GM12878 (cell line): ENCODE results near the gene ZPR1. TPM values are rescaled to one million over a fixed set of nuclear protein-coding genes. Genes with fewer than 3 reads are reported as not detected.

Experiments
- ATAC-seq: fragments of 200-7000 bp; cut with Tn5 transposase; 3 replicates; pipeline ENCODE4 v1.9.1; 2020; ENCODE audit warnings: mild to moderate bottlenecking, moderate library complexity
- BruUV-seq: library from RNA; stranded (reverse); fragments of 400-500 nt; replicated peaks from 2 replicates; lab custom pipeline; 2021; lab: Mats Ljungman, UMichigan
- CTCF ChIA-PET: fragments of 300-600 bp; sonication (Branson Sonifier 250); formaldehyde crosslinking; extraction: SDS; loops from one replicate; lab custom pipeline; 2021; ENCODE audit warnings: inconsistent platforms; lab: Yijun Ruan, JAX
- POLR2A ChIA-PET: fragments of 350-600 bp; formaldehyde crosslinking; extraction: SDS; loops from one replicate; lab custom pipeline; 2021; ENCODE audit warnings: inconsistent platforms; lab: Charles Lee
- RAD21 ChIA-PET: fragments of 300-600 bp; sonication (Branson Sonifier 250); formaldehyde crosslinking; loops from one replicate; lab custom pipeline; 2023; ENCODE audit warnings: antibody characterized with exemption; ENCODE audit not compliant: unreplicated experiment; lab: Charles Lee
- SMC1A ChIA-PET: fragments of 300-600 bp; sonication (Branson Sonifier 250); formaldehyde crosslinking; loops from one replicate; lab custom pipeline; 2023; ENCODE audit not compliant: unreplicated experiment, uncharacterized antibody; lab: Charles Lee
- DNase-seq: peaks from one replicate; pipeline ENCODE4 v3.0.0-alpha.2; 2011; ENCODE audit warnings: low read depth, low spot score
- FAIRE-seq: peaks from 3 replicates; lab custom pipeline; 2011; peaks lifted over from hg19 to GRCh38; lab: Jason Lieb, UNC
- H2AFZ ChIP-seq: 2 replicates; pipeline ENCODE4 v1.6.0; 2011; ENCODE audit warnings: low read depth, low read length, control low read depth; ENCODE audit not compliant: control insufficient read depth
- H3K27ac ChIP-seq: 2 replicates; pipeline ENCODE4 v1.5.1; 2011; ENCODE audit warnings: control low read depth; ENCODE audit not compliant: control insufficient read depth, insufficient read depth
- H3K27me3 ChIP-seq, 2 experiments: replicated peaks in 1 of 2; 2 replicates each; pipeline versions ENCODE4 v1.6.0 to v1.6.1; 2011; ENCODE audit warnings: low read length in 1 of 2; ENCODE audit not compliant: control insufficient read depth in 2 of 2, insufficient read depth in 2 of 2
- H3K36me3 ChIP-seq, 2 experiments: 2 replicates each; pipeline ENCODE4 v1.5.1; 2011; ENCODE audit warnings: low read length in 1 of 2; ENCODE audit not compliant: control insufficient read depth in 2 of 2, insufficient read depth in 2 of 2
- H3K4me1 ChIP-seq: 2 replicates; pipeline ENCODE4 v1.6.1; 2011; ENCODE audit warnings: mild to moderate bottlenecking, low read length, moderate library complexity, mixed read lengths; ENCODE audit not compliant: control insufficient read depth, insufficient read depth
- H3K4me2 ChIP-seq: 2 replicates; pipeline ENCODE4 v1.6.0; 2011; ENCODE audit warnings: control low read depth; ENCODE audit not compliant: control insufficient read depth, insufficient read depth
- H3K4me3 ChIP-seq: fragments of 200-600 bp; sonication (generic); 2 replicates; pipeline ENCODE4 v1.5.1; 2016
- H3K79me2 ChIP-seq: 2 replicates; pipeline ENCODE4 v1.6.0; 2011; ENCODE audit warnings: low read length; ENCODE audit not compliant: control insufficient read depth, insufficient read depth
- H3K9ac ChIP-seq: 2 replicates; pipeline ENCODE4 v1.8.0; 2011; ENCODE audit warnings: low read length, control low read depth, mixed read lengths; ENCODE audit not compliant: control insufficient read depth, insufficient read depth
- H3K9me3 ChIP-seq: replicated peaks from 3 replicates; pipeline ENCODE4 v1.5.1; 2011; ENCODE audit warnings: mild to moderate bottlenecking, low read length; ENCODE audit not compliant: control insufficient read depth, insufficient read depth
- H4K20me1 ChIP-seq: 2 replicates; pipeline ENCODE4 v1.6.0; 2011; ENCODE audit not compliant: control insufficient read depth, insufficient read depth
- CUX1 ChIP-seq: IDR thresholded peaks from 2 replicates; pipeline ENCODE4 v1.6.1; 2012; ENCODE audit warnings: improper control_type of control experiment, low read depth, low read length; ENCODE audit not compliant: insufficient replicate concordance
- HDAC6 ChIP-seq: fragments of 200-600 bp; sonication (generic); IDR thresholded peaks from one replicate; pipeline ENCODE4 v1.8.0; 2017; ENCODE audit warnings: antibody characterized with exemption; ENCODE audit not compliant: unreplicated experiment
- KDM1A ChIP-seq: fragments of 200-600 bp; sonication (generic); IDR thresholded peaks from 2 replicates; pipeline ENCODE4 v1.6.1; 2016; ENCODE audit warnings: borderline replicate concordance
- POLR2A ChIP-seq: IDR thresholded peaks from 2 replicates; pipeline ENCODE4 v1.6.1; 2011; ENCODE audit warnings: low read depth, mild to moderate bottlenecking, low read length
- SUZ12 ChIP-seq: fragments of 200-600 bp; sonication (generic); IDR thresholded peaks from one replicate; pipeline ENCODE4 v1.6.1; 2018; ENCODE audit warnings: antibody characterized with exemption, mild to moderate bottlenecking; ENCODE audit not compliant: unreplicated experiment
- YBX1 ChIP-seq: fragments of 450-650 bp; IDR thresholded peaks from 2 replicates; pipeline ENCODE4 v1.6.1; 2016; ENCODE audit warnings: antibody characterized with exemption
- ZBED1 ChIP-seq: IDR thresholded peaks from 2 replicates; pipeline ENCODE4 v1.6.1; 2016; ENCODE audit warnings: borderline replicate concordance
- ZNF217 ChIP-seq: fragments of 450-650 bp; IDR thresholded peaks from 2 replicates; pipeline ENCODE4 v1.6.1; 2017; ENCODE audit warnings: antibody characterized with exemption, mild to moderate bottlenecking
- ZZZ3 ChIP-seq: IDR thresholded peaks from 2 replicates; pipeline ENCODE4 v1.6.1; 2011; ENCODE audit warnings: low read depth; ENCODE audit not compliant: control insufficient read depth, insufficient read length
- WGBS: methylation state at CpG from one replicate; pipeline ENCODE4 v1.1.6; 2016; ENCODE audit warnings: low lambda C conversion rate; ENCODE audit not compliant: insufficient replicate concordance, insufficient coverage; ENCODE audit errors: missing lambda C conversion rate; 5-methylcytosine and 5-hydroxymethylcytosine counted together
- in situ Hi-C: fragments of 300-500 bp; cut with MboI; formaldehyde crosslinking; loops from 9 replicates; pipeline ENCODE4 v1.14.3; 2018; ENCODE audit warnings: mixed read lengths
- intact Hi-C: fragments of 100-400 bp; cut with micrococcal nuclease; formaldehyde crosslinking; loops from one replicate; pipeline ENCODE4 v1.14.2; 2022; ENCODE audit not compliant: unreplicated experiment
- polyA plus RNA-seq, 11 experiments: library from polyadenylated mRNA; depleted of rRNA in 4 of 11; unstranded in 6 of 11; stranded (reverse) in 5 of 11; fragments of >200 nt; fragmentation: Nextera tagmentation in 4 of 11; fragmentation: Illumina TruSeq in 1 of 11; extraction: Ambion mirVana in 4 of 11; extraction: Trizol in 1 of 11; gene quantifications; 1 replicate in 1 of 11; 2 replicates in 10 of 11; pipeline versions ENCODE4 v1.2.1 to v1.2.3, GENCODE V29; 2011 to 2016; ENCODE audit warnings: inconsistent platforms in 2 of 11, missing spikeins in 2 of 11, low read depth in 1 of 11
- total RNA-seq, 4 experiments: library from RNA; depleted of rRNA in 3 of 4; stranded (reverse); fragments of >200 nt in 3 of 4; fragmentation: Illumina TruSeq in 1 of 4; extraction: Trizol in 1 of 4; gene quantifications; 2 replicates each; pipeline versions ENCODE4 v1.2.1 to v1.2.3, GENCODE V29; 2013 to 2021

The ZPR1 gene
- total and polyA plus RNA-seq, 10 of the 15 experiments (the other 5 are each of a cell fraction or from before 2014, with no cell fraction given) = 9.3 to 89.7 (median 54.7) TPM

- FAIRE-seq (no peak), DNase-seq (no peak), ATAC-seq (no peak)
- CTCF ChIA-PET = interaction anchor here (0.6 to 10.9 kb wide), 12 partner anchors 10 to 433 kb away, joined by 3 to 183 read pairs (median 4); partner anchors contain the start of gene APOA1
- H3K27me3 ChIP-seq = no peaks in the 10 kb centered on the region
- no peak overlapping the region for H3K27ac ChIP-seq
- H3K9ac ChIP-seq = no peak overlapping the region
- H3K4me1 ChIP-seq = peaks cover 9% of the 10 kb centered on the region
- in situ Hi-C loops (no loop called here), intact Hi-C loops (loop anchor here (5.0 kb wide), 1 partner anchor 434 kb away; no protein-coding TSS in a partner anchor)
- POLR2A ChIA-PET = interaction anchor here (0.9 kb wide), 1 partner anchor 18 kb away, joined by 4 read pairs; no protein-coding TSS in a partner anchor
- no peak for TF ChIP-seq POLR2A
- no peak for TF ChIP-seq KDM1A
- TF ChIP-seq YBX1 = no peak
- no peak for TF ChIP-seq CUX1
- TF ChIP-seq HDAC6 = no peak
- TF ChIP-seq ZBED1 = no peak
- TF ChIP-seq ZNF217 = no peak
- TF ChIP-seq SUZ12 = no peak
- TF ChIP-seq ZZZ3 = no peak
- no peak overlapping the region for H3K4me2 ChIP-seq
- SMC1A ChIA-PET = interaction anchor here (0.6 to 5.1 kb wide), 6 partner anchors 12 to 437 kb away, joined by 3 to 42 read pairs (median 4); no protein-coding TSS in a partner anchor
- no peaks in the 10 kb centered on the region; the same call in 1 of the 2 replicates for H3K79me2 ChIP-seq
- RAD21 ChIA-PET = interaction anchor here (0.8 to 3.5 kb wide), 4 partner anchors 42 to 313 kb away, joined by 3 to 56 read pairs (median 8); partner anchors contain the start of gene APOA1
- H3K4me3 ChIP-seq = no peak overlapping the region
- H2AFZ ChIP-seq = no peak overlapping the region
- no peaks in the 10 kb centered on the region for H3K9me3 ChIP-seq
- no peaks in the 10 kb centered on the region for H4K20me1 ChIP-seq
- WGBS = 54% methylated on average over 8 of the region's 8 CpGs
- no TSS peak for BruUV-seq
- H3K36me3 ChIP-seq = no peaks in the 10 kb centered on the region
These were observed 5.3 kb upstream of the ZPR1 start for GRCh38 chr11:116792869-116793771.
